Retinal pigment epithelial cell (primary cell): Measurements from ENCODE around the gene CCDC61.
A peak's percentile ranks its signal among the peaks of the same experiment; 100 is the strongest.

Source experiments
- DNase-seq: peaks from one replicate; pipeline ENCODE4 v3.0.0-alpha.2; 2010; ENCODE audit warnings: low read depth
- H3K4me3 ChIP-seq: 2 replicates; pipeline ENCODE4 v1.5.1; 2011; ENCODE audit warnings: mild to moderate bottlenecking, low read length, control low read depth, moderate library complexity
- TF ChIP-seq, protein P1 (sequence below): conservative IDR thresholded peaks from 2 replicates; pipeline ENCODE4 v1.5.1; 2011; ENCODE audit warnings: low read depth, low read length, control low read depth, inconsistent platforms

Gene CCDC61, protein sequence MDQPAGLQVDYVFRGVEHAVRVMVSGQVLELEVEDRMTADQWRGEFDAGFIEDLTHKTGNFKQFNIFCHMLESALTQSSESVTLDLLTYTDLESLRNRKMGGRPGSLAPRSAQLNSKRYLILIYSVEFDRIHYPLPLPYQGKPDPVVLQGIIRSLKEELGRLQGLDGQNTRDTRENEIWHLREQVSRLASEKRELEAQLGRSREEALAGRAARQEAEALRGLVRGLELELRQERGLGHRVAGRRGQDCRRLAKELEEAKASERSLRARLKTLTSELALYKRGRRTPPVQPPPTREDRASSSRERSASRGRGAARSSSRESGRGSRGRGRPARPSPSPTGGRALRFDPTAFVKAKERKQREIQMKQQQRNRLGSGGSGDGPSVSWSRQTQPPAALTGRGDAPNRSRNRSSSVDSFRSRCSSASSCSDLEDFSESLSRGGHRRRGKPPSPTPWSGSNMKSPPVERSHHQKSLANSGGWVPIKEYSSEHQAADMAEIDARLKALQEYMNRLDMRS

DNA sequence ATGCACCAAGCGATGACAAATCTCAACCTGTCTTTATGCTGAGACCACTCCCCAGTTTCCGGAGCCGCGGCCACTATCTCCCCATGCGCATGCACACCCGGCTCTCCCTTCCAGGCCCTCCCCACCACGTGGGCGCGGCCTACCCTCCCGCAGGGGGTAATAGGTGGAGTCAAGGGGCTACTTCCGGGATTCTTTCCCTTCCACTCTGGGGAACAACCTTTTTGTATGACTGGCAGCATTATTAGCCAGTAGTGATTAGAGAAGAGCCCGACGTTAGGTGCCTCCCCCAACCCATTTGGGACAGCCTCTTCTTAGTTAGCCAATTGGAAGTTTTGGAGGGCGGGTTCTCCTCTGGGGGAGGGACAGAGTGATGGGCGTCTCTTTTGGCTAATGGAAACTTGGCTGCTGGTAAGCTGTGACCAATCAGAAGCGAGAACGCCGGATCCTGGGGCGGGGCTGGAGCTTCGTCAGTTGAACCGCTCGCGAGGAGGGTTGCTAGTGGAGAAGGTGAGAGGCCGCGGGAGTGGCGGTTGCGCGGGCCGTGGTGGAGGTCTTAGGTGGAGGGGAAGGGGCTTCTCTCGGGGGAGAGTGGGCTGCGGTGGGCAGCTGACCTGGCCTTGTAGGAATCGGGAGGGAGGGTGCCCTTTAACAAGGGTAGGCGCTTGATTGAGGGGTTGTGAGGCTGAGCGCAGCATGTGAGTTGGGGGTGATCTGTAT is at the start of gene CCDC61:
Gene CCDC61 (plus strand): TSS at position 470 of the 717 bp plus-strand sequence. CDS start 7,552 bp downstream, outside the sequence.
- DNase-seq, result peak; percentile 98
- peak within 1 kb of the TSS; percentile 99 for H3K4me3 ChIP-seq
- TF ChIP-seq, protein P1, sequence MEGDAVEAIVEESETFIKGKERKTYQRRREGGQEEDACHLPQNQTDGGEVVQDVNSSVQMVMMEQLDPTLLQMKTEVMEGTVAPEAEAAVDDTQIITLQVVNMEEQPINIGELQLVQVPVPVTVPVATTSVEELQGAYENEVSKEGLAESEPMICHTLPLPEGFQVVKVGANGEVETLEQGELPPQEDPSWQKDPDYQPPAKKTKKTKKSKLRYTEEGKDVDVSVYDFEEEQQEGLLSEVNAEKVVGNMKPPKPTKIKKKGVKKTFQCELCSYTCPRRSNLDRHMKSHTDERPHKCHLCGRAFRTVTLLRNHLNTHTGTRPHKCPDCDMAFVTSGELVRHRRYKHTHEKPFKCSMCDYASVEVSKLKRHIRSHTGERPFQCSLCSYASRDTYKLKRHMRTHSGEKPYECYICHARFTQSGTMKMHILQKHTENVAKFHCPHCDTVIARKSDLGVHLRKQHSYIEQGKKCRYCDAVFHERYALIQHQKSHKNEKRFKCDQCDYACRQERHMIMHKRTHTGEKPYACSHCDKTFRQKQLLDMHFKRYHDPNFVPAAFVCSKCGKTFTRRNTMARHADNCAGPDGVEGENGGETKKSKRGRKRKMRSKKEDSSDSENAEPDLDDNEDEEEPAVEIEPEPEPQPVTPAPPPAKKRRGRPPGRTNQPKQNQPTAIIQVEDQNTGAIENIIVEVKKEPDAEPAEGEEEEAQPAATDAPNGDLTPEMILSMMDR, result no peak

DNA sequence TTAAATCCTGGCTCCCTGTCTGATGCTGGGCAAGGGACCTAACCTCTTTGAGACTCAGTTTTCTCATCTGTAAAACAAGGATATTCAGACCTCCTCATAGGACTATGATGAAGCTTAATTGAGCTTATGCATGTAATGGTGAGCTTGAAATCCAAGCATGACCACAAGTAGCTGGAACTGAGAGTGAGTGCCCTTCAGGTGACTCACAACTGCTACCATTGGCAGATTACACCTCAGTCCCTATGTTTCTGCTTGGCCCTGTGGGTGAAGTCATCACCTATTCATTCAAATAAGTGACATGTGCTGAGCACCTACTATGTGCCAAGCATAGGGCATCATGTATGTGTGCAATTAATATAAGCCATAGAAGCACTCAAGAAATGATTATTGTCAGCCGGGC is 47.3 kb upstream of the CCDC61 start:
- no peak overlapping the region for H3K4me3 ChIP-seq
- TF ChIP-seq, protein P1, result no peak
- DNase-seq, result no peak

DNA sequence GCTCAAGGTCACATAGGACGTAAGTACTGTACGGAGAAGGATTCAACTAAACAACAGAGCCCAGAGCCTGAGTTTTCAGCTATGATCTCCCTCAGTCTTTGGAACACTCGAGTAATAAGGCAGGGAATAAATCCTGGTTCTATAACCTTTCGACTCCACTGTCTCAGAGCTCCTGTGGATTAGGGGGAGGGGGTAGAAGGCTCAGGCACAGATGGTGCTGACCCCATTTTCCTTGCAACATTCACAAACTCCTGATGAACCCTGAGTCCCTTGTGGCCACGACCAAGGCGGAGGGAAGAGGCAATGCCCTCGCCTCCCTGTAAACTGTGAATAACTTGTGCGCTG is 43.0 kb upstream of the CCDC61 start:
- no peak overlapping the region for H3K4me3 ChIP-seq
- DNase-seq, result no peak
- TF ChIP-seq, protein P1, result no peak

DNA sequence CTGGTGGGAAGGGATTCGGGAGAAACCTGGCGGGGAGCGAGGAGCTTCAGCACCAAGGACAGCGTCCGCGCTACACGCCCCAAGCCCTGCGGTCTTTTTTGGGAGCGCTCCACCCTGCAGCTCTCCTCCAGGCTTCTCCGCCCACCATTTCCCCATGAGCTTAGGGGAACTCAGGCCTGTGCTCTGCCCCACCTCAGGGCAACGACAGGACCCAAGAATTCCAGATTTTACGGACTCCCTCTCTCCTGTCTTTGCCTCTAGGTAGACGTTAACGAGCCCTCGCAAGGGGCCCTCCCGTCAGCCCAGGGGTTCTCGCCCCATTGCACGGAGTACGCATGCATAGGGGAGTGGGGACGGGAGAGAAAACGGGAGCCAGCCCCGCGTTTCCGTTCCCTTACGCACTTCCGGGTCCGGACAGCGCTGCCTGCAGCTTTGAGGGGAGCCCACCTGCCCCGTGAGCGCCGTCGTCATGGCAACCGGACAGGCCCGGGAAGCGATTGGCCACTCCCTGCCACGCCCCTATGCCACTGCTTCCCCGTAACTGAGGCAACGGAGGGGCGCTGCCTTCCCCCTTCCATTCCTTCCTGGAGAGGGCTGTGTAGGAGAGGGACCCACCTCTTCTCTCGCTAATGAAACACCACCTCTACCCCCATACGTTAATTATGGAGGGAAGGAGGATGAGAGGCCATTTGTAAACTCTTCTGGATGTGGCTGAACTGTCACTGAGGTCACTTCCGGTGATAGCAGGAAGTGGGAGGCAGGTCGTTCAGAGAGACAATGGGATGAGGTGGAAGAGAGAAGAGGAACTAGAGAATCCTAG is 42.4 kb upstream of the CCDC61 start:
- H3K4me3 ChIP-seq, result peak overlapping the region; percentile 18

DNA sequence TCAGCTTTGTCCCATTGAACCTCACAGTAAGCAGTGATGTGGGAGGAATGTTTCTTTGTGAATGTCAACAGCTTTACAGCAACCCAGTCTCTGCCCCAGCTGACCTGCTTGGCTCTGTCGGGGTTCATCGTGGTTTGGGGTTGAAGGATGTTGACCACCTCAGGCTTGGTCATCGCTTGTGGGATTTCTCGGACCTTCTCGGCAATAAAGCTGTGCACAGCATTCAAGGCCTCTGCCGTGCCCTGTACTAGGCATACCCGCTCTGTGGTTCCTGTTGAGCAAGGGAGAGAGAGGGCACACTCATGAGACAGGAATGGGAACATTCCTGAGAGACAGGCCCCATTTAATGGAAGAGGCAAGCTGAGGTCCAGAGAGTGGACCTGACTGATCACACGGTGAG is 41.6 kb upstream of the CCDC61 start:
- DNase-seq, result no peak
- TF ChIP-seq, protein P1, result no peak

More for the DNA sequence above, 42.4 kb upstream of the CCDC61 start:
- TF ChIP-seq, protein P1, result no peak
- no peak for DNase-seq

DNA sequence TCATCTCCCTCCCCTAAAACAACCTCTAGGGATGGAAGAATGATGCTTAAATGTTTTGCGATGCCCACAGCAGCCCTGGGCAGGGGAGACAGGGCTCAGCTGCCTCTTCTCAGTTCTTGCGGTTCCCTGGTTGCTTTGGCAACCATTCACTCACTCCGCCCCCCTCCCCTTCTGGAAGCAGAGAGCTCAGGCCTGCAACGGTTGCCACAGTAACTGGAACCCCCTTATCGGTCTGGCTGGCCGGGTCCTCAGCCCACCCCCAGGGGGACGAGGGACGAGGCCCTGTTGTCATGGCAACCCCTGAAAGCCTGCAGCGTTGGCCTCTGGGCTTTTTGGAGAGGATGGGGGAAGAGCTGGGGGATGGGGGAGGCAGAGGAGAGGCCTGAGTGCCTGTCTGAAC is 41.1 kb upstream of the CCDC61 start:
- H3K4me3 ChIP-seq, result no peak overlapping the region
- no peak for DNase-seq
- TF ChIP-seq, protein P1, result no peak

More for the DNA sequence above, 41.6 kb upstream of the CCDC61 start:
- H3K4me3 ChIP-seq, result no peak overlapping the region
